Osteocyte (in vitro differentiated cells): ENCODE results near the gene GLP2R. TPM values are rescaled to one million over a fixed set of nuclear protein-coding genes. Genes with fewer than 3 reads are reported as not detected.
"Not testable (repeated sequence)": the region's sequence is repeated elsewhere in the genome, so short reads cannot be mapped to it uniquely, and the experiment has no call there.

Source experiments
- DNase-seq: peaks from one replicate; pipeline ENCODE4 v3.0.0; 2021; ENCODE audit warnings: mixed read lengths; ENCODE audit not compliant: unreplicated experiment; ENCODE audit errors: extremely low spot score
- H3K27ac Mint-ChIP-seq: one replicate; pipeline ENCODE4 v1.8.0; 2021; ENCODE audit warnings: mild to moderate bottlenecking, mixed read lengths; ENCODE audit not compliant: unreplicated experiment
- H3K27me3 Mint-ChIP-seq: one replicate; pipeline ENCODE4 v1.8.0; 2021; ENCODE audit warnings: mixed read lengths; ENCODE audit not compliant: unreplicated experiment
- H3K36me3 Mint-ChIP-seq: one replicate; pipeline ENCODE4 v1.8.0; 2021; ENCODE audit warnings: mixed read lengths; ENCODE audit not compliant: unreplicated experiment
- H3K4me1 Mint-ChIP-seq: one replicate; pipeline ENCODE4 v1.8.0; 2021; ENCODE audit warnings: mixed read lengths; ENCODE audit not compliant: unreplicated experiment
- H3K4me3 Mint-ChIP-seq: one replicate; pipeline ENCODE4 v1.8.0; 2021; ENCODE audit warnings: mild to moderate bottlenecking, moderate library complexity, mixed read lengths; ENCODE audit not compliant: unreplicated experiment
- H3K9me3 Mint-ChIP-seq: one replicate; pipeline ENCODE4 v1.8.0; 2021; ENCODE audit warnings: mixed read lengths; ENCODE audit not compliant: unreplicated experiment
- total RNA-seq: library from RNA; stranded (reverse); gene quantifications from 2 replicates; pipeline ENCODE4 v1.2.1, GENCODE V29; 2021
- TF ChIP-seq, protein P1 (sequence below): fragments of 200-600 bp; sonication (generic); IDR thresholded peaks from 2 replicates; pipeline ENCODE4 v1.5.0; 2021; ENCODE audit warnings: antibody characterized with exemption, mild to moderate bottlenecking, moderate library complexity

The GLP2R gene
- total RNA-seq, 1 donor from 2014 or later, result 3.2 TPM

DNA sequence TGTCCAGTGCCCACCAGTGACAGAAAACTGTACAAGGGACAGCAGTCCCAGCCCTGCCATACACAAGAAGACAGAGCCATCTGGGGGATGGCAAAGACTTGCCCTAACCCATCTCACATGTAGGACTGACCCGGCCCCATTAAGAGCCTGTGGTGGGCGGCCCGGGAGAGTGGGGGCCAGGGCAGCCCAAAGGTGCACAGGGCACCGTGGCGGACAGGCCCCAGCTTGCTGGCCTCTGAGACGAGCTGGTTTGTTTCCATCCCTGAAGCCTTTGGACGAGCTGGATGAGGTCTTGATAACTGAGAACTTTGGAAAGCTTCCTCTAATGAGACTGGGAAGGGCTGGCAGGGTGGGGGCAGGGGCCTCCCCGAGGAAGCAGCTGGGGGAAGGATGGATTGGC is 90.4 kb downstream of the GLP2R start:
- Mint-ChIP-seq H3K4me1 (no peaks in the 10 kb centered on the region), H3K27me3 (no peaks in the 10 kb centered on the region), H3K4me3 (no peak overlapping the region), H3K27ac (no peak overlapping the region), H3K36me3 (no peaks in the 10 kb centered on the region), H3K9me3 (no peaks in the 10 kb centered on the region)
- TF ChIP-seq, protein P1, sequence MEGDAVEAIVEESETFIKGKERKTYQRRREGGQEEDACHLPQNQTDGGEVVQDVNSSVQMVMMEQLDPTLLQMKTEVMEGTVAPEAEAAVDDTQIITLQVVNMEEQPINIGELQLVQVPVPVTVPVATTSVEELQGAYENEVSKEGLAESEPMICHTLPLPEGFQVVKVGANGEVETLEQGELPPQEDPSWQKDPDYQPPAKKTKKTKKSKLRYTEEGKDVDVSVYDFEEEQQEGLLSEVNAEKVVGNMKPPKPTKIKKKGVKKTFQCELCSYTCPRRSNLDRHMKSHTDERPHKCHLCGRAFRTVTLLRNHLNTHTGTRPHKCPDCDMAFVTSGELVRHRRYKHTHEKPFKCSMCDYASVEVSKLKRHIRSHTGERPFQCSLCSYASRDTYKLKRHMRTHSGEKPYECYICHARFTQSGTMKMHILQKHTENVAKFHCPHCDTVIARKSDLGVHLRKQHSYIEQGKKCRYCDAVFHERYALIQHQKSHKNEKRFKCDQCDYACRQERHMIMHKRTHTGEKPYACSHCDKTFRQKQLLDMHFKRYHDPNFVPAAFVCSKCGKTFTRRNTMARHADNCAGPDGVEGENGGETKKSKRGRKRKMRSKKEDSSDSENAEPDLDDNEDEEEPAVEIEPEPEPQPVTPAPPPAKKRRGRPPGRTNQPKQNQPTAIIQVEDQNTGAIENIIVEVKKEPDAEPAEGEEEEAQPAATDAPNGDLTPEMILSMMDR, result no peak
- DNase-seq, result no peak

DNA sequence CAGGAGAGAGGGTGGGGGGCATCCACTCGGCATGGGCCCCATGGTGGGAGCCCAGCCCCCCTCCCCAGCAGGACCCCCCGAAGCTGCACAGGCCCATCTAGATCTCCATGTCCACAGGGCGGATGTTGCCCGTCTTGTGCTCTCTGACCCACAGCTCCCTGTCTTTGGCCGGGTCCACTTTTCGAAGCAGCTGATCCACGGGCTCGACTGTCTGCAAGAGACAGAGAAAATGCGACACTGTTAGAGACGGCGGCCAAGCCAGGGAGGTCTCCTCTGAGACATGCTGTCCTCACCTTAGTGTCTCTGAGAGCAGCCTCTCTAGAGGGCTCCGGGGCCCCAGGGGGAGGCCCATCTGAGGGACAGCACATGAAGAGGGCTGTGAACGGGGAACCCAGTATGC is 91.4 kb downstream of the GLP2R start:
- H3K27ac Mint-ChIP-seq, result no peak overlapping the region
- TF ChIP-seq, protein P1, result no peak

DNA sequence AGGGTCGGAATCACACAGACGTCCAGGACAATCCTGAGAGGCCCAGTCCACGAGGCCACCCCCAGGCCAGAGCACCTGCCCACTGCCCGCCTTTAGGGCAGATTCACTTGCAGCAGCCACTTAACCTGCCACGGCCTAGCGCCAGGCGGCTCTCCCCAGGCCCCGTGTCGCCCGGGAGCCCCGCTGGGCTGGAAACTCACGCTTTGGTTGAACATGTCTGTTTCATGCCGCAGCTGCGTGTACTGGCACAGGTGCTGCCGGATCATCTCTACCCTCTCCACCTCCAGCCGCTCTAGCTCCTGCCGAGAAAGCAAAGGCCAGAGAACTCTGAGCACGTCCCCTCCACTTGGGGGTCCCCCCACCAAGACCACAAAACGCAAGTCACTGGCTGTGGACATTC is 92.1 kb downstream of the GLP2R start:
- TF ChIP-seq, protein P1, result no peak
- H3K4me3 Mint-ChIP-seq, result no peak overlapping the region

More for the DNA sequence above, 91.4 kb downstream of the GLP2R start:
- no peak for DNase-seq
- Mint-ChIP-seq H3K27me3 (no peaks in the 10 kb centered on the region), H3K4me3 (no peak overlapping the region), H3K4me1 (no peaks in the 10 kb centered on the region), H3K36me3 (no peaks in the 10 kb centered on the region), H3K9me3 (no peaks in the 10 kb centered on the region)

DNA sequence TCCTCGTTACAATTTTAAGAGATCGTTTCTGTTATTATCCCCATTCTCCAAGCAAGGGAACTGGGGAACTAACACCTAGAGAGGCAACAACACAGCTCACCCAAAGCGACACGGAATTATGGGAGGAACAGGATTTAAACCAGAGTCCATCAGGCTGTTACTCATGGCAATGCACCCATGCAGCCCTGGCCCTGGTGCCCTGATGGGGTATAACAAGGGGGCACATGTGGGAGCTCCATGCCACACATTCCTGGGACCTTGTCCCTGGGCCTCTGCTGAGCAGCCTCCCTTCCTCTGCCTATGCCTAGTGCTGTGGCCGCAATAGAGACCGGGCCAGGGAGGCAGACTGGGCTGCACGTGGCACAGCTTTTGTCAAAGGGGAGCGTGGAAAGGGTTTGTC is 92.6 kb downstream of the GLP2R start:
- H3K27ac Mint-ChIP-seq, result no peak overlapping the region
- no peaks in the 10 kb centered on the region for H3K9me3 Mint-ChIP-seq
- H3K36me3 Mint-ChIP-seq, result no peaks in the 10 kb centered on the region
- no peak overlapping the region for H3K4me3 Mint-ChIP-seq
- no peaks in the 10 kb centered on the region for H3K27me3 Mint-ChIP-seq
- DNase-seq, result no peak
- TF ChIP-seq, protein P1, result no peak
- H3K4me1 Mint-ChIP-seq, result no peaks in the 10 kb centered on the region

More for the DNA sequence above, 92.1 kb downstream of the GLP2R start:
- no peaks in the 10 kb centered on the region for H3K36me3 Mint-ChIP-seq
- no peaks in the 10 kb centered on the region for H3K27me3 Mint-ChIP-seq
- no peaks in the 10 kb centered on the region for H3K4me1 Mint-ChIP-seq
- H3K9me3 Mint-ChIP-seq, result no peaks in the 10 kb centered on the region
- H3K27ac Mint-ChIP-seq, result no peak overlapping the region
- no peak for DNase-seq

DNA sequence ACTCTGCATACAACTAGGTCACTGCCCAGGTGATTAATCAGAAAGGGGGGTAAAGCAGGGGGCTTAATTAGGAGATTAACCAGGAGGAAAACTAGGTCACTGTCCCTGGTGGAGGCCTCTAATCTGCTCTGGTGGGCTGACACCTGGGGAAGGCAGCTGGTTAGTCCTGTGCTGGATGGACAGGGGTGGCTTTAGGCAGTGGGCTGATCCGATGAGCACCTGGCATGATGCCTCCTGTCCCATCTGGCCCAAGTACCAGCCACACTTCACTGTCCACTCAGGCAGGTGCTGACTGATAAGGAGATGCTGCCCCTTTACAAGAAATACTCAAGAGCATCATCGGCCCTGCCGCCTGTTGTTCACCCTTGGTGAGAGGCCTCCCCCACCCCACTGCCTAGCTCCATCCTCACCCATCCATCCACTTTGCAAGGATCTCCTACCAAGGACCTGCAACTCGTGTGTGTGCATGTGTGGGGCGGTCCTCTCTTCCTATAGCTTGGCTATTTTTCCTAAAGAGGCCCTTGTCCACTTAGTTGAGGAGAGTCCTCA is 93.2 kb downstream of the GLP2R start:
- H3K9me3 Mint-ChIP-seq, result no peaks in the 10 kb centered on the region
- H3K4me1 Mint-ChIP-seq, result no peaks in the 10 kb centered on the region
- TF ChIP-seq, protein P1, result no peak
- H3K4me3 Mint-ChIP-seq, result no peak overlapping the region
- DNase-seq, result no peak
- no peaks in the 10 kb centered on the region for H3K27me3 Mint-ChIP-seq
- no peak overlapping the region for H3K27ac Mint-ChIP-seq
- no peaks in the 10 kb centered on the region for H3K36me3 Mint-ChIP-seq

DNA sequence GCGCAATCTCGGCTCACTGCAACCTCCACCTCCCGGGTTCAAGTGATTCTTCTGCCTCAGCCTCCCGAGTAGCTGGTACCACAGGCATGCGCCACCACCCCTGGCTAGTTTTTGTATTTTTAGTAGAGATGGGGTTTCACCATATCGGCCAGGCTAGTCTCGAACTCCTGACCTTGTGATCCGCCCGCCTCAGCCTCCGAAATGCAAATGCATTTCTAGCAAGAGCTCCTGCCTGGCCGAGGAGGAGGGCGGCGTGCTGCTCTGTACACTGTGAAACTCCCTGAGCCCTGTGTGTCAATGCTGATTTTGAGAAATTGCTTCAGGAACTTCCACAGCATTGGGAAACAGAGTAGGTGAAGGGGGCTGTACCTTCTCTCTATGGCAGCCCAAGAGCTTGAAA is 95.5 kb downstream of the GLP2R start:
- H3K4me3 Mint-ChIP-seq, H3K27ac Mint-ChIP-seq, H3K36me3 Mint-ChIP-seq, DNase-seq, H3K27me3 Mint-ChIP-seq, H3K4me1 Mint-ChIP-seq, H3K9me3 Mint-ChIP-seq: not testable (repeated sequence)
